CD8-positive, alpha-beta memory T cell (primary cell): ENCODE results near the gene SACM1L. TPM values are rescaled to one million over a fixed set of nuclear protein-coding genes. Genes with fewer than 3 reads are reported as not detected.
A peak's percentile ranks its signal among the peaks of the same experiment; 100 is the strongest.

Experiments used
- CTCF ChIA-PET: fragments of 350-600 bp; sonication (Branson Sonifier 250); formaldehyde crosslinking; loops from one replicate; lab custom pipeline; 2021; ENCODE audit warnings: antibody characterized with exemption; lab: Charles Lee
- POLR2A ChIA-PET: fragments of 350-600 bp; sonication (Branson Sonifier 250); formaldehyde crosslinking; loops from one replicate; lab custom pipeline; 2021; ENCODE audit warnings: antibody characterized with exemption; lab: Charles Lee
- DNase-seq, 5 donors: peaks; one replicate each; pipeline versions ENCODE4 v3.0.0 to v3.0.0-alpha.2; 2020 to 2022; ENCODE audit warnings: mixed read lengths in 1 of 5
- H3K27ac ChIP-seq: one replicate; pipeline ENCODE4 v1.7.0; 2013; ENCODE audit warnings: low read depth, mild to moderate bottlenecking, low read length, moderate library complexity
- H3K27me3 ChIP-seq: 2 replicates; pipeline ENCODE4 v1.7.0; 2013; ENCODE audit warnings: low read length, mild to moderate bottlenecking; ENCODE audit not compliant: insufficient read depth, poor library complexity, severe bottlenecking
- H3K36me3 ChIP-seq: 2 replicates; pipeline ENCODE4 v1.7.0; 2013; ENCODE audit warnings: mild to moderate bottlenecking, low read length, moderate library complexity; ENCODE audit not compliant: insufficient read depth
- H3K4me1 ChIP-seq: 2 replicates; pipeline ENCODE4 v1.7.0; 2013; ENCODE audit warnings: mild to moderate bottlenecking, low read length, moderate library complexity; ENCODE audit not compliant: insufficient read depth
- H3K4me3 ChIP-seq: 2 replicates; pipeline ENCODE4 v1.7.0; 2013; ENCODE audit warnings: mild to moderate bottlenecking, low read length
- H3K9me3 ChIP-seq: 2 replicates; pipeline ENCODE4 v1.7.0; 2013; ENCODE audit warnings: mild to moderate bottlenecking, low read length
- H3K27ac Mint-ChIP-seq, 8 donors: one replicate each; pipeline ENCODE4 v1.8.0; 2020 to 2021; ENCODE audit warnings: mixed read lengths in 8 of 8, mild to moderate bottlenecking in 6 of 8, inconsistent platforms in 3 of 8, moderate library complexity in 3 of 8
- H3K27me3 Mint-ChIP-seq, 2 donors: one replicate each; pipeline ENCODE4 v1.8.0; 2020 to 2021; ENCODE audit warnings: mixed read lengths in 2 of 2, mild to moderate bottlenecking in 1 of 2, moderate library complexity in 1 of 2
- H3K36me3 Mint-ChIP-seq, 3 donors: one replicate each; pipeline ENCODE4 v1.8.0; 2020 to 2021; ENCODE audit warnings: mixed read lengths in 3 of 3, inconsistent platforms in 1 of 3, mild to moderate bottlenecking in 1 of 3
- H3K4me1 Mint-ChIP-seq, 3 donors: one replicate each; pipeline ENCODE4 v1.8.0; 2020 to 2021; ENCODE audit warnings: mixed read lengths in 3 of 3, inconsistent platforms in 1 of 3, mild to moderate bottlenecking in 1 of 3
- H3K4me3 Mint-ChIP-seq, 7 donors: one replicate each; pipeline ENCODE4 v1.8.0; 2020 to 2021; ENCODE audit warnings: mixed read lengths in 7 of 7, mild to moderate bottlenecking in 6 of 7, moderate library complexity in 4 of 7, inconsistent platforms in 2 of 7
- H3K9me3 Mint-ChIP-seq, 5 donors: one replicate each; pipeline ENCODE4 v1.8.0; 2020 to 2022; ENCODE audit warnings: mixed read lengths in 5 of 5, mild to moderate bottlenecking in 3 of 5, moderate library complexity in 2 of 5, inconsistent platforms in 1 of 5
- polyA plus RNA-seq: library from polyadenylated mRNA; unstranded; fragments of 300-500 nt; fragmentation: Illumina TruSeq; gene quantifications from one replicate; pipeline ENCODE4 v1.2.3, GENCODE V29; 2021
- total RNA-seq, 2 experiments: library from RNA; stranded (reverse); gene quantifications; one replicate each; pipeline ENCODE4 v1.2.3, GENCODE V29; 2021

SACM1L gene
- total and polyA plus RNA-seq, 3 experiments from 2014 or later: 41.0 to 79.1 (median 78.7) TPM

DNA sequence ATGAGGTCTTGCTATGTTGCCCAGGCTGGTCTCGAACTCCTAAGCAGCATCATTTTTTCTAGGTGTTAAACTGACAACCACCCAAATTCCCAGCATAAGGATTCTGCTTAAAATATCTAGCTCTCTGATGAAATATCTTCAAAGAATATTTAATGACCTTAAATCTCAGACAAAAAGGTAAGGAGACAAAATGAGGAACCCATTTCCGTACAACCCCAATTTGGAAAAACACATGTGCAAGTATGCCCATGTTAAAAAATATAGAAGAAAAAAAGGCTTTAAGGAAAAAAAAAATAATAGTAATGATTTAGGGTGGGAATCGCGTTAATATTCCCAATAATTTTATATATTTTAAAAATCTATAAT lies 1.4 kb upstream of the SACM1L start:
- CTCF ChIA-PET: interaction anchor here (1.0 to 1.2 kb wide), 2 partner anchors 12 to 28 kb away, joined by 3 to 4 read pairs; no protein-coding TSS in a partner anchor
- H3K9me3 ChIP-seq: no peaks in the 10 kb centered on the region
- H3K27ac Mint-ChIP-seq: peak overlapping the region in 4 of 8 donors; percentile 34 to 98 (median 78)
- H3K4me1 Mint-ChIP-seq: peaks cover 47 to 55% (median 53%) of the 10 kb centered on the region in 3 donors
- peak overlapping the region; percentile 95 for H3K4me3 ChIP-seq
- DNase-seq: no peak
- H3K36me3 Mint-ChIP-seq: peaks cover 0 to 37% (median 12%) of the 10 kb centered on the region in 3 donors
- H3K4me1 ChIP-seq: peaks cover 28% of the 10 kb centered on the region
- H3K27me3 ChIP-seq: no peaks in the 10 kb centered on the region
- peaks cover 4 to 9% of the 10 kb centered on the region in 2 donors for H3K27me3 Mint-ChIP-seq
- POLR2A ChIA-PET: interaction anchor here (0.7 kb wide), 1 partner anchor 12 kb away, joined by 3 read pairs; no protein-coding TSS in a partner anchor
- no peak overlapping the region for H3K27ac ChIP-seq
- H3K4me3 Mint-ChIP-seq: peak overlapping the region; percentile 34 to 98 (median 87)
- peaks cover 0 to 5% (median 3%) of the 10 kb centered on the region in 5 donors for H3K9me3 Mint-ChIP-seq
- no peaks in the 10 kb centered on the region for H3K36me3 ChIP-seq

DNA sequence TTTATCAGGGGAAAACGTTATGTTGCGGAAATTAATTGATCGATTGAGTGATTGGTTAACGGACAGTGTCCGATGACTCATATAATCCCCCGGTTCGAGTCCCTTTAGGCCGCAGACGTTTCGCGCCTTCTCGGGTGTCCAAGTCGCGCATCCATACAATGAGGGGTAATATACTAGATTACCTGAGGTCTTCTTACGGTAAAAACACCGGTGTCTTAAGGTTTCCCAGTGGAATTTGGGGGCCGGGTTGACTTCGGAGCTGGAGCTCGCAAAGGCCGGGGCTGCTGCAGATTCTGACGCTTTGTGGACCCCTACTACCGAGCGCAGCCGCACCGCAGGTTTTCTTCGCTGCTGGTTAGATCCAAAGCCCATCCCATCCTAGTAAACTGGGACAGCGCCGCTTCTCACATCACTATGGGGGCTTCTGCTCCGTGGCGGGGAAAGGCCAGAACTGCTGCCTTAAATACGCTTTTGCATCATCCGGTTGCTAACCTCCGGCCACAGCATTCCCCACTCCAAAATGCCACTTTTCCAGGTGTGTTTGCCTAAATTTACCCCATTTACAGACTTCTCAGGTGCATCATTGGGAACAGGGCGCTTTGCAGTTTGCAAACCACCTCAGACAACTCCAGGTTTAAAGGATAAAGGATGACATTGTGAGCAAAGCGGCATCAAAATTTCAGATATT lies 858 bp upstream of the SACM1L start:
- H3K36me3 Mint-ChIP-seq: peaks cover 0 to 36% (median 12%) of the 10 kb centered on the region in 3 donors
- peak overlapping the region; percentile 89 to 100 (median 98) for H3K27ac Mint-ChIP-seq
- H3K27me3 ChIP-seq: no peaks in the 10 kb centered on the region
- H3K9me3 ChIP-seq: no peaks in the 10 kb centered on the region
- H3K4me3 ChIP-seq: peak overlapping the region; percentile 95
- peak in 3 of 5 donors; percentile 2 to 56 (median 24) for DNase-seq
- POLR2A ChIA-PET: interaction anchor here (1.0 to 1.5 kb wide), 2 partner anchors 15 to 24 kb away, joined by 3 to 4 read pairs; no protein-coding TSS in a partner anchor
- H3K27me3 Mint-ChIP-seq: peaks cover 4 to 9% of the 10 kb centered on the region in 2 donors
- CTCF ChIA-PET: interaction anchor here (1.0 to 2.3 kb wide), 3 partner anchors 13 to 32 kb away, joined by 3 to 7 read pairs (median 4); no protein-coding TSS in a partner anchor
- H3K4me1 Mint-ChIP-seq: peaks cover 50 to 60% (median 58%) of the 10 kb centered on the region in 3 donors
- H3K27ac ChIP-seq: peak overlapping the region; percentile 93
- peak overlapping the region; percentile 84 to 98 (median 90) for H3K4me3 Mint-ChIP-seq
- H3K9me3 Mint-ChIP-seq: peaks cover 0 to 5% (median 3%) of the 10 kb centered on the region in 5 donors
- peaks cover 34% of the 10 kb centered on the region for H3K4me1 ChIP-seq
- no peaks in the 10 kb centered on the region for H3K36me3 ChIP-seq

DNA sequence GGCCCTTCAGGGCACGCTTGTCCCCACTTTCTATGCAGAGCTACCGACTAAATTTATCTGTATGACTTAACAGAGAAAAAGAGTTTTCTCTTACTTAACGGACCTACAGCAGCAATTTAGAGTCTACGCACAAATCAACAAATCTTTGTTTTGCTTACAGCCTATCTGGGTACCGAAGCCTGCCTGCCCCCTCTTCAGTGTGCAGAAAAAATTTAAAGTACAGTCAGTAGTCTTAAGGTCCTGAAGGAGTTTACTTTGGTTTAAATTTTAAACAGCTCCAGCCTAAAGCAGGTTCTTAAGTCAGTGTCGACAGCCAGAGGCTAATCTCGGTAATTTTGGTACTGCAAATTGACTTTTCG lies 570 bp downstream of the SACM1L start:
- Mint-ChIP-seq H3K4me3 (peak overlapping the region; percentile 84 to 98 (median 90)), H3K36me3 (peaks cover 0 to 44% (median 12%) of the 10 kb centered on the region in 3 donors), H3K27me3 (peaks cover 4 to 9% of the 10 kb centered on the region in 2 donors), H3K4me1 (peaks cover 60 to 68% (median 67%) of the 10 kb centered on the region in 3 donors), H3K27ac (peak overlapping the region; percentile 89 to 100 (median 98)), H3K9me3 (peaks cover 0 to 5% (median 3%) of the 10 kb centered on the region in 5 donors)
- no peaks in the 10 kb centered on the region for H3K36me3 ChIP-seq
- H3K4me1 ChIP-seq: peaks cover 46% of the 10 kb centered on the region
- H3K9me3 ChIP-seq: no peaks in the 10 kb centered on the region
- DNase-seq: no peak
- peak overlapping the region; percentile 95 for H3K4me3 ChIP-seq
- H3K27me3 ChIP-seq: no peaks in the 10 kb centered on the region
- ChIA-PET CTCF (interaction anchor here (0.6 to 2.3 kb wide), 5 partner anchors 16 to 33 kb away, joined by 3 to 10 read pairs (median 5); no protein-coding TSS in a partner anchor), POLR2A (interaction anchor here (1.0 to 1.5 kb wide), 2 partner anchors 12 to 26 kb away, joined by 4 to 5 read pairs; no protein-coding TSS in a partner anchor)
- H3K27ac ChIP-seq: peak overlapping the region; percentile 93

DNA sequence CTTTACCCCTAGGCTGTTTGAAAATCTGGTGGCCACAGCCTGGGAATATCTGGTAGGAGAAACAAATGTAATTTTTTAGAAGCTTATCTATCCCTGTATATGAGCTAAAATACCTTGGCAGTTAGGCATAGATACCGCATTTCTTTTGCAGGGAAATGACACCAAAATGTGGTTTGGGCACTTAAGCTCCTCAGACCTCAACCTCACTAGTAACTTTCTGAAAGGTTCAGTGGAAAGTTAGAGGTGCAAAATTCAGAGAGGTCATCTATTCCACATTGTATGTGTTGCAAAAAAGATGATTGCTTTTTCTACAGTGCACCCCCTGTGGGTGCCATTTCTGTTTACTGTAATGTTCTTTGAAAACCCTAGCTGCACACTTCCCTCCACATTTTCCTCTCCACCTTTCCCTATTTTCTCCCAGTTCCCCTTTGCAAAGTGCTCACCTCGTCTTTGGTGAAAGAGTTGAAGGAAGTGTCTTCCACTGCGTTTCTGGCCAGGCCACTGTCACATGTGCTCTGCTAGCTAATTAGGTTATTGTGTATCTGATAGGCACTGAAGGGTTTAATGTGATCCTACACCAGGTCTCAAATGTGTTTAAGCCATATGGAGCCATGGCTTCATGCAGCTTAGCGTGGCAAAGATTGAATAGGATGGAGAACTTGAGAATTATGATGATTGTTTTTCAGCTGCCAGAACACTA lies 1.3 kb downstream of the SACM1L start:
- peak overlapping the region; percentile 95 for H3K4me3 ChIP-seq
- peaks cover 66 to 75% (median 74%) of the 10 kb centered on the region in 3 donors for H3K4me1 Mint-ChIP-seq
- POLR2A ChIA-PET: no interaction called here
- H3K27me3 ChIP-seq: no peaks in the 10 kb centered on the region
- CTCF ChIA-PET: interaction anchor here (0.6 to 2.3 kb wide), 4 partner anchors 24 to 34 kb away, joined by 3 to 10 read pairs (median 6); no protein-coding TSS in a partner anchor
- H3K9me3 Mint-ChIP-seq: peaks cover 0 to 5% (median 3%) of the 10 kb centered on the region in 5 donors
- no peaks in the 10 kb centered on the region for H3K36me3 ChIP-seq
- peak in 1 of 5 donors; percentile 20 for DNase-seq
- peaks cover 0 to 47% (median 12%) of the 10 kb centered on the region in 3 donors for H3K36me3 Mint-ChIP-seq
- H3K4me1 ChIP-seq: peaks cover 54% of the 10 kb centered on the region
- peaks cover 4 to 9% of the 10 kb centered on the region in 2 donors for H3K27me3 Mint-ChIP-seq
- peak overlapping the region; percentile 84 to 98 (median 90) for H3K4me3 Mint-ChIP-seq
- peak overlapping the region; percentile 93 for H3K27ac ChIP-seq
- H3K9me3 ChIP-seq: no peaks in the 10 kb centered on the region
- H3K27ac Mint-ChIP-seq: peak overlapping the region; percentile 85 to 100 (median 98)

DNA sequence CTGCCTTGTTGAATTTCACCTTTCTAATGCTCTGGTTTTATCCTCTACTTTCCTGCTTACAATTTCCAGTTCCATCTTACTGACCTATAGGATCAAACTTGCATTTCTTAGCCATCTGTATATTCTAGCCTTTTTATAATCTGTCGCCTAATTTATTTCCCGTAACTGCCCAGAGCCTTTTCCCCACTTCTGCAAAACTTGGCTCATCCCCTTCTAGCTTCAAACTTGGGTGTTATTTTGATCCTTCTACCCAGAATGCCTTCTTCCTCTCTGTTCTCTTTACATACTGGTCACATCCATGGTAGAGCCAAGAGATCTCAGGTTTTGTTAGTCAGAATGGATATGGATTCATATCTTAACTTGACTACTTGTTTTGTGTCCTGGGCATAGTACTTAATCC lies 2.6 kb downstream of the SACM1L start:
- Histone ChIP-seq H3K36me3 (peaks cover 6% of the 10 kb centered on the region), H3K27me3 (no peaks in the 10 kb centered on the region), H3K9me3 (no peaks in the 10 kb centered on the region), H3K4me1 (peaks cover 64% of the 10 kb centered on the region), H3K27ac (no peak overlapping the region), H3K4me3 (peak overlapping the region; percentile 2)
- ChIA-PET POLR2A (no interaction called here), CTCF (no interaction called here)
- Mint-ChIP-seq H3K4me3 (peak overlapping the region; percentile 68 to 98 (median 87)), H3K9me3 (peaks cover 0 to 5% (median 3%) of the 10 kb centered on the region in 5 donors), H3K27ac (peak overlapping the region; percentile 85 to 100 (median 97)), H3K27me3 (peaks cover 4 to 9% of the 10 kb centered on the region in 2 donors), H3K36me3 (peaks cover 0 to 56% (median 17%) of the 10 kb centered on the region in 3 donors), H3K4me1 (peaks cover 76 to 87% (median 85%) of the 10 kb centered on the region in 3 donors)
- no peak for DNase-seq

DNA sequence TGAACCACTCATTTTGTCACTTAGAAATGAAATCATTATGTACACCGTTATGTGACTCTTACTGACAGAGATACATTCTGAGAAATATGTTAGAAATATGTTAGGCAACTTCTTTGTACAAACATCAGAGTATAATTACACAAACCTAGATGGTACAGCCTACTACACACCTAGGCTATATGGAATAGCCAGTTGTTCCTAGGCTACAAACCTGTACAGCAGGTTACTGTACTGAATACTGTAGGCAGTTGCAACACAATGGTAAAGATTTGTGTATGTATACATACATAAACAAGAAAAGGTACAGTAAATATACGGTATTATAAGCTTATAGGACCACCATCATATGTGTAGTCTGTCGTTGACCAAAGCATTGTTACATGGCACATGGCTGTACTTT lies 3.7 kb downstream of the SACM1L start:
- Mint-ChIP-seq H3K36me3 (peaks cover 0 to 57% (median 17%) of the 10 kb centered on the region in 3 donors), H3K27me3 (peaks cover 4 to 9% of the 10 kb centered on the region in 2 donors), H3K27ac (peak overlapping the region; percentile 94 to 100 (median 98)), H3K4me3 (peak overlapping the region in 6 of 7 donors; percentile 49 to 97 (median 80)), H3K4me1 (peaks cover 79 to 91% (median 89%) of the 10 kb centered on the region in 3 donors), H3K9me3 (peaks cover 0 to 5% (median 3%) of the 10 kb centered on the region in 5 donors)
- Histone ChIP-seq H3K36me3 (peaks cover 6% of the 10 kb centered on the region), H3K27me3 (no peaks in the 10 kb centered on the region), H3K4me1 (peaks cover 70% of the 10 kb centered on the region), H3K9me3 (no peaks in the 10 kb centered on the region), H3K4me3 (peak overlapping the region; percentile 4), H3K27ac (no peak overlapping the region)
- ChIA-PET POLR2A (no interaction called here), CTCF (interaction anchor here (1.4 kb wide), 1 partner anchor 23 kb away, joined by 3 read pairs; no protein-coding TSS in a partner anchor)
- no peak for DNase-seq

DNA sequence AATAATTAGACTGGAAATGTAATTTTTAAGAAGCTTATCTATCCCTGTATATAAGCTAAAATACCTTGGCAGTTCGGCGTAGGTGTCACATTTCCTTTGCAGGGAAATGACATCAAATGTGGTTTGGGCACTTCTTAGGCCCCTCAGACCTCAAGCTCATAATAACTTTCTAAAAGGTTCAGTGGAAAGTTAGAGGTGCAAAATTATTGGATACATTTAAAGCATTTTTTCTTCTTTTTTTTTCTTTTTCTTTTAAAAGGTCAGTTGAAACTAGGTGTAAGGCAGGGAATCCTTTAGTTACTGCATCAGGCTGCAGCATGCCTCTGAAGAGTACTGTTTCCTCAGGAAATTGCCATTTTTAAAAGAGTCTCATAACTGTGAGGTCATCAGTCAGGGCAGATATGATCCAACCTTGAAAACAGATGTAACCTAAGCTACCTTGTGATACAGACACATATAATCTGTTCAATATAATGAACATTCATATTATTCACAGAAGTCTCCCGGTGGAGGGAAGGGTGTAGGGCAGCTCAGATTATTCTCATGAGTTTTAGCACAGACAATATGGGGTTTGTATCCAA lies 4.8 kb downstream of the SACM1L start:
- POLR2A ChIA-PET: interaction anchor here (0.6 to 0.9 kb wide), 2 partner anchors 11 to 29 kb away, joined by 3 read pairs; no protein-coding TSS in a partner anchor
- Histone ChIP-seq H3K4me3 (peak overlapping the region; percentile 38), H3K4me1 (peaks cover 70% of the 10 kb centered on the region), H3K36me3 (peaks cover 6% of the 10 kb centered on the region), H3K27me3 (no peaks in the 10 kb centered on the region), H3K9me3 (no peaks in the 10 kb centered on the region), H3K27ac (peak overlapping the region; percentile 84)
- Mint-ChIP-seq H3K27me3 (peaks cover 1 to 3% of the 10 kb centered on the region in 2 donors), H3K4me1 (peaks cover 73 to 86% (median 82%) of the 10 kb centered on the region in 3 donors), H3K9me3 (peaks cover 0 to 1% (median 1%) of the 10 kb centered on the region in 5 donors), H3K27ac (peak overlapping the region; percentile 94 to 100 (median 98)), H3K36me3 (peaks cover 0 to 52% (median 17%) of the 10 kb centered on the region in 3 donors), H3K4me3 (peak overlapping the region; percentile 43 to 88 (median 70))
- peak; percentile 15 to 80 (median 72) for DNase-seq
- CTCF ChIA-PET: interaction anchor here (0.9 to 1.9 kb wide), 7 partner anchors 9 to 40 kb away, joined by 3 to 6 read pairs (median 3); no protein-coding TSS in a partner anchor
